ENCODE results near the gene SYT17.
"Not testable (repeated sequence)": the region's sequence is repeated elsewhere in the genome, so short reads cannot be mapped to it uniquely, and the experiment has no call there.

The SYT17 gene

GRCh38 chr16:19186408-19186807 is 18.4 kb downstream of the SYT17 start:
- Histone ChIP-seq H3K4me3 (no peak overlapping the region), H3K27ac (no peak overlapping the region)
- TF ChIP-seq CTCF (IDR thresholded peaks at IDR 0.05), result no peak
- DNase-seq (ENCODE audit: low spot score), result no peak

GRCh38 chr16:19187961-19188360 is 19.9 kb downstream of the SYT17 start:
- not testable (repeated sequence) for H3K27ac ChIP-seq; H3K4me3 ChIP-seq; DNase-seq (ENCODE audit: low spot score)

- Histone ChIP-seq H3K27ac (no peak overlapping the region), H3K4me3 (no peak overlapping the region)
- DNase-seq (ENCODE audit: low spot score), result no peak
- no peak for TF ChIP-seq CTCF (IDR thresholded peaks at IDR 0.05)
Observed at GRCh38 chr16:19188406-19188805, 20.4 kb downstream of the SYT17 start.

GRCh38 chr16:19192865-19193264 is 24.8 kb downstream of the SYT17 start:
- Histone ChIP-seq H3K4me3 (no peak overlapping the region), H3K27ac (no peak overlapping the region)
- no peak for DNase-seq (ENCODE audit: low spot score)
- no peak for TF ChIP-seq CTCF (IDR thresholded peaks at IDR 0.05)

GRCh38 chr16:19196871-19197270 is 28.8 kb downstream of the SYT17 start:
- H3K4me3 ChIP-seq, result no peak overlapping the region
- no peak overlapping the region for H3K27ac ChIP-seq
- TF ChIP-seq CTCF (IDR thresholded peaks at IDR 0.05), result no peak
- DNase-seq (ENCODE audit: low spot score), result no peak

GRCh38 chr16:19203374-19203966 is 35.4 kb downstream of the SYT17 start:
- H3K4me3 ChIP-seq, result no peak overlapping the region
- DNase-seq (ENCODE audit: low spot score), result no peak
- no peak overlapping the region for H3K27ac ChIP-seq
- no peak for TF ChIP-seq CTCF (IDR thresholded peaks at IDR 0.05)

GRCh38 chr16:19210280-19210924 is 42.4 kb downstream of the SYT17 start:
- no peak for TF ChIP-seq CTCF (IDR thresholded peaks at IDR 0.05)
- no peak for DNase-seq (ENCODE audit: low spot score)
- H3K27ac ChIP-seq, result no peak overlapping the region
- no peak overlapping the region for H3K4me3 ChIP-seq

Data from coronary artery (tissue), 2 donors.